ENCODE measurements around the gene MMP14.

DNA sequence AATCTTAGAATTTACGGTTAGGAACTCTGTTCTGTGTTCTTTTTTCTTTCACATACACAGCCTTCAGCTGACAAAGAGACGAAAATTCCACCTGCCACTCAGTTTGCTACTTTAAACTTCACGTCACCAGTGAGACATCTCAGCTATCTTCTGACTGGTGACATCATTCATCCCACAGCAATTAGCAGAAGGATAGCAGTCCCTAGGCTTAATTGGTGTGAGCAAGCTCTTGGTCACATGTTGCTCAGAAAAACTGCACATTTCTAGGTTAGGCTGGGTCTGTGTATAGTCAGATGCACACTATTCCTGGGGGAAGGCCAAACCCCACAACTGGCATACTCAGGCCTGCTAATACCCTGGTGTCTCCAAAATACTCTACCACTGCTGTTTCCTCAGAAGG, 45.1 kb upstream of the MMP14 start:
- TF ChIP-seq POLR2A (IDR thresholded peaks at IDR 0.05) = no peak
- no peak for TF ChIP-seq CTCF (IDR thresholded peaks at IDR 0.05)
